Activated CD4-positive, alpha-beta T cell treated with anti-CD3 and anti-CD28 coated beads for 24 hours (primary cell): ENCODE data around the gene VCPKMT.

Experiments used
- DNase-seq, 2 donors: peaks; one replicate each; pipeline ENCODE4 v3.0.0-alpha.2; 2020; ENCODE audit warnings: low read depth in 2 of 2

The VCPKMT gene

DNA sequence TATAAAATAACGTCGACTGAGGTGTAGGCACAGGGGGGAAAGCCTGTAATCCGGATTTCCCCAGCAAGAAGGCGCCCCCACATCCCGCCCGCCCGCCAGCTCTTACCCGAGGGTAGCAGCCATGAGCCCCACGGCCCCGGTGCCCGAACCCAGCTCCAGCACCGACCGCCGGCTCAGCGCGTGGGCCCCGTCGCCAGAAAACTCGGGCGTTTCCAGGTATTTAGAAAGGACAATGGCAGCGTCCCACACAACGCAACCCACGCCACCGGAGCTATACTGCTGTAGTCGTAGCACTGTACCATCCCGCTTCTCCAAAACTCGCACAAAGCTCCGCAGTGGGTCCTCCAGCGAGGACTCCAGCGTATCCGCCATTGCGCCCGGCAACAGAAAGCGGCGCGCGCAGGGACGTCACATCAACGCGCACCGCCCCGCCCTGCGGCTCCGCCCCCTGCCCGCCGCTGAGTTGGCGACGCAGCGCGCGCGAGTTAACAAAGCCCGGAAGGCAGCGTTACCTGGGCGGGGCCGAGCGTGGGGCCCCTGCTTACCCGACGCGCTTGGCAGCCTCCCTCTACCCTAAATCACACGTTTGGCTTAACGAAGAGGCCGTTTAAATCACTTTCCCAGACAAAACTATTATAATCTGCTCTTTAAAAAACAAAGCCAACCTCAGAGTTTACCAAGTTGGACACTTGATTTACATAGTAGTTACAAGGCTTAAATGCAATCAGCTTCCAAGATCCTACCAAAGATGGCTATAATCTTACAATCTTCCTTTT lies at the start of gene VCPKMT:
Gene VCPKMT (minus strand): TSS at position 392 of the 776 bp plus-strand sequence. CDS start 20 bp downstream, at position 372.
- DNase-seq = peak; percentile 97

GRCh38 chr14:50156111-50156510 lies 39.7 kb upstream of the VCPKMT start:
- DNase-seq = no peak

DNA sequence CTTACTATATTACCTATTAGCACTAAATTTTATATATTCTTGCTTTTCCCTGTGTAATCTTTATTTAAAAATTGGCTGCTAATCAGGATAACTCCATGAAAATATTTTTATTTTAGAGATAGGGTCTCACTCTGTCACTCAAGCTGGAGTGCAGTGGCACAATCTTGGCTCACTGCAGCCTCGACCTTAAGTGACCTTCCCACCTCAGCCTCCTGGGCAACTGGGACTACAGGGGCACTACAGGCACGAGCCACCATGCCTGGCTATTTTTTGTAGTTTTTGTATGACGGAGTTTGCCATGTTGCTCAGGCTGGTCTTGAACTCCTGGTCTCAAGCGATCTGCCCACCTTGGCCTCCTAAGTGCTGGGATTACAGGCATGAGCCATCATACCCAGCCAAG lies 32.4 kb upstream of the VCPKMT start:
- DNase-seq = no peak

GRCh38 chr14:50139192-50139591 lies 22.8 kb upstream of the VCPKMT start:
- no peak for DNase-seq

GRCh38 chr14:50127802-50128201 lies 11.4 kb upstream of the VCPKMT start:
- no peak for DNase-seq

GRCh38 chr14:50123062-50123461 lies 6.7 kb upstream of the VCPKMT start:
- DNase-seq = no peak

- no peak for DNase-seq
Observed at GRCh38 chr14:50122291-50122690, 5.9 kb upstream of the VCPKMT start.

DNA sequence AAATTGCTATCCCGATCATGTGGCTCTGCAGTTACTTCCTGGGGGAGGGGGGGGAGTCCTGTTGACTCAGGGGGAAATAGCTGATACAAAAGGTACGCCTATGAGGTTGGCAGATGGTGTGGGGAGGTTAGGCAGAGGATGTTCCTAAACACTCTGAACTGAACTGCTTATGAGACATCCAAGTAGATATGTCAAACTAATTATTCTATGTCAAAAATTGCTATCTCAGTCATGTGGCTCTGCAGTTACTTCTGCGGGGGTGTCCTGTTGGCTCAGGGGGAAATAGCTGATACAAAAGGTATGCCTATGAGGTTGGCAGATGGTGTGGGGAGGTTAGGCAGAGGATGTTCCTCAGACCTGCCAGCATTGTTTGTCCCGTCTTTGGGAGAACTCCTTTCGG lies 5.1 kb upstream of the VCPKMT start:
- DNase-seq = no peak

DNA sequence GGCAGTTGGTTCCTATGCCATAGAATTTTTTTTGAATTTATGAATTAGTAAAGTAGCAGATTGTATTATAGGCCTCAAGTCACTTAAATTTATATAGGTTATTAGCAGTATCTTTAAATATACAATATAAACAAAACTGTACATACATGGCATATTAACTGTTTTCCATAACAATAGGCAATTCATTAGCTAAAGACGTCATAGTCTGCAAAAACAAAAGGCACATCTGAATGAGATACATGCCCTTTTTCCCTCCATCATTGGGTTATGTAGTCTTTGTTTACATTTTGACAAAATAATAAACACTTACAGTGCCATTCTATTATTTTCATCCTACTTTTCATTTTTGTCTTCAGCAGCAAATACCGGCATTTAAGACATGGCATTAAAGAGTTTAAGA lies 1.1 kb upstream of the VCPKMT start:
- no peak for DNase-seq

- no peak for DNase-seq
Observed at GRCh38 chr14:50116966-50117365, 594 bp upstream of the VCPKMT start.

GRCh38 chr14:50113381-50114035 lies 2.9 kb downstream of the VCPKMT start:
- DNase-seq = no peak

DNA sequence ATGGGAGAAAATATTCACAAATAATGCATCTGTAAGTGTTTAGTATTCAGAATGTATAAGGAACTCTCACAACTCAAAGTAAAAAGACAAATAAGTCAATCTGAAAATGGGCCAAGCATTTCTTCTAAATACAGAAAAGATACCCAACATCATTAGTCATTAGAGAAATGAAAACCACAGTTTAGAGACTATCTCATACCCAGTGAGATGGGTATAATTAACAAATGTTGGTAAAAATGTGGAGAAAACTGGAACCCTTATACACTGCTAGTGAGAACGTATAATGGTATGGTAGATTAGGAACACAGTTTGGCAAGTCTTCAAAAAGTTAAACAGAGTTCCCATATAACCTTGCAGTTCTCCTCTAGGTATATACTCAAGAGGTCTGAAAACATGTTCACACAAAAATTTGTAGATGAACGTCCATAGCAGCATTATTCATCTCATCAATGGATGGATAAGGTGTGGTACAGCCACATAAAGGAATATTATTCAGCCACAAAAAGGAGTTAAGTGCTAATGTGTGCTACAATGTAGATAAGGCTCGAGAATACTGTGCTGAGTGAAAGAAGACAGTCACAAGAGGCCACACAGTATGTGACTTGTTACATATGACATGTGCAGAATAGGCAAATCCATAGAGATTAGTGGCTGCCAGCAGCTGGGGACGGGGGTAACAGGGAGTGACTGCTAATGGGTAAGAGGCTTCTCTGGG lies 5.9 kb downstream of the VCPKMT start:
- DNase-seq = no peak

GRCh38 chr14:50109342-50109741 lies 7.0 kb downstream of the VCPKMT start:
- DNase-seq = no peak

GRCh38 chr14:50107850-50108249 lies 8.5 kb downstream of the VCPKMT start:
- no peak for DNase-seq

DNA sequence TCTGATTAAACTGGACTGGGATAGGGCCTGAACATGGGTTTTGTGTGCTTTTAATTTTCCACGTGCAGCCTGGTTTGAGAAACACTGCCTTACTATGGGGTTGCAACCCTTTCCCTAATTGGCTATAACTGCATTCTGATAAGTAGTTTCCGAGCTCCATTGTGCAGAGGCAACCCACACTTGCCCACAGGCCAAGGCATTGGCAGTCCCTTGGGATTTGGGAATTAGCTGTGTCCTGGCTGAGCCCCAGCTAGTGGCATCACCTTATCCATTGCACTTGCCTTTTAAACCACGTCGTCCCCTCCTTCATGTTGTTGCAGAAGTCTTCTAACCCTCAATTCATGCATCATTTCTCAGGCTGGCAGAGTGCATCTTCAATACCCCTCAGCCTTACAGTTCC lies 10.2 kb downstream of the VCPKMT start:
- no peak for DNase-seq

DNA sequence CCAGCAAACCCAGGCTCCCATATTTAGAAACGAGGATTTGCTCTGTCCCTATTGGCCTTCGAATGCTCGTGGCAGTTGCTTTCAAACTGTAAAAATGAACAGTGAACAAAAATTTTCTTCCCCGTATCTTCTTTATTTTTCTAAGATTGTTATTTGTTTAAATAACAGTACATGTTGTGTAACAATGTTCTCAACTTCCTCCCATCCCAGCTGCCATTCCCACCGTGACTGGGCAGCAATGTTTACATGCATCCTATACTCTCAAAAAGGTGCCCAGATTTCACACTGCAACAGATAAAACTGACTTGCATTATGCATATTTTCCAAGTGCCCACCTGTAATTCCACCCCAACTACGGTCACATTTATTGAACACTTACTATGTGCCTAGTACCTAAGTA lies 12.8 kb downstream of the VCPKMT start:
- no peak for DNase-seq

DNA sequence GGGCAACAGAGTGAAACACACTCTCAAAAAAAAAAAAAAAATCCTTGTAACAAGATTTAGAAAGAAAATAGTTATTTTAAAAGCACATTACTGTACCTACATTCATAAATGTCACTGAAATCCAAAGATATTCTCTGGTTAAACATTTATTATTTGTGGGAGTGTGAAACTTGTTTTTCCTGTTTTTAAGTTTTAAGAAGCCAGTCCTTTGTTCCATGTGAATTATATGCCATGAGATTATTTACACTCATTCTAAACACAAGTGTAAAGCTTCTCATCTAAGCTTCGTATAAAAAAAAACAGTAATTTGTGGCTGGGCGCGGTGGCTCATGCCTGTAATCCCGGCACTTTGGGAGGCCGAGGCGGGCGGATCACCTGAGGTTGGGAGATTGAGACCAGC lies 15.0 kb downstream of the VCPKMT start:
- no peak for DNase-seq

DNA sequence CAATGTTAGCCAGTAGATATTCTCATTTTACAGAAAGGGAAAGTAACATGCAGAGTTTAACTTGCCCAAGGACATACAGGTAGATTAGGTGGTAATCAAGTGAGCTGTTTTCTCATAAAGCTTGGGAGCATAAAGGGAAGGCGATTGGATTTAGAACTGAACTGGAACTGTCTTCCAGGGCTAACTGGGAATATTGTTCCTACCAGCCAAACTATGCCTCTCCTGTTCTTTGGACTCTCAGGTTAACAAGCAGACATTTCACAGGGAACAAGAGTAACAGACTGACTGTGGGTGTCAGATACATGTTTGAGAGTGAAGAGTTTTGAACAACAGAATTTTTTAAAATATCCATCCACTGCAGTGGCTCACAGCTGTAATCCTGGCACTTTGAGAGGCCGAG lies 15.6 kb downstream of the VCPKMT start:
- no peak for DNase-seq

GRCh38 chr14:50099335-50099734 lies 17.0 kb downstream of the VCPKMT start:
- no peak for DNase-seq

DNA sequence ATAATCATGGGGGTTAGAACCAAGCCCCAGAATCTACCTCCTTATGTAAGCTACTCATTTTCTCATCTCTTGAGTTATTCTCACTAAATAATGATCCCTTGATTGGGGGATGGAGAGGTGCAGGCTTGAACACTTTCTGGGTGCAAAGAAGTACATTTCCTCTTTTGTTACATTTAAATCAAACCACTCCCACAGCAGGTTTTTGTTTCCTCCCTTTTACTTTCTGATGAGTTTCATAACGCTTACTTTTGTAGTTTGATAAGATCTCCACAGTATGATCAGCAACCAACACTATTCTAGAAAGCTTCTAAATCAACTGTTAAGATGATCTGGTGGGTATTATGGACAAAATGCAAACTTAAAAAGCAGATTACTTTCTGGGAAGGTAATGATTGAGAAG lies 20.5 kb downstream of the VCPKMT start:
- no peak for DNase-seq

DNA sequence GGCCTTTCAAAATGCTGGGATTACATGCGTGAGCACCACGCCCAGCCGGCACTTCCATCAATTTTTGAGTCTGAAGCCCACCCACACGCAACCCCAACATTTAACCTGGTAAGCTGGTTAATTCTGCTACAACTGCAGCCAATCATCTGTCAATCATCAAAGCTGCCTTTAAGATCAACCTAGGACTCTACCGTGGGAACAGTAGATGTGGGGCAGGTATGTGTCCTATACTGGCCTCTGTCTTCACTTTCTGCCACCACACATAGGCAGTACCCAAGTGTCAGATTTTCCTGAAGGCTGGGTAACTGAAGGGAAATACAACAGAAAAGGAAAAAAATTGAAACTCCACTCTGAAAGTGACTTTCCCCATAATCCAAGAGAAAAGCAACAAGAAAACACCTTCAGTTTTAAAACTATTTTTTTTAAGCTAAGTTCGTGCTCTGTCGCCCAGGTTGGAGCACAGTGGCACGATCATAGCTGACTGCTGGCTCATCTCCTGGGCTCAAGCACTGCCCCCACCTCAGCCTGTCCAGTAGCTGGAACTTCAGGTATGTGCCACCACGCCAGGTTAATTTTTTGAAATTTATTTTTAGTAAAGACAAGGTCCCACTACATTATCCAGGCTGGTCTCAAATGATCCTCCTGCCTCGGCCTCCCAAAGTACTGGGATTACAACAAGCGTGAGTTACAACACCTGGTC lies 22.2 kb downstream of the VCPKMT start:
- no peak for DNase-seq

GRCh38 chr14:50093496-50093895 lies 22.9 kb downstream of the VCPKMT start:
- DNase-seq = no peak
